HG03457 (cell line): ENCODE data around the gene KRT15.

Experiments
- ATAC-seq: cut with Tn5 transposase; IDR thresholded peaks from one replicate; pipeline ENCODE4 v1.9.1; 2021; ENCODE audit warnings: moderate number of reproducible peaks; ENCODE audit not compliant: unreplicated experiment

Gene KRT15

DNA sequence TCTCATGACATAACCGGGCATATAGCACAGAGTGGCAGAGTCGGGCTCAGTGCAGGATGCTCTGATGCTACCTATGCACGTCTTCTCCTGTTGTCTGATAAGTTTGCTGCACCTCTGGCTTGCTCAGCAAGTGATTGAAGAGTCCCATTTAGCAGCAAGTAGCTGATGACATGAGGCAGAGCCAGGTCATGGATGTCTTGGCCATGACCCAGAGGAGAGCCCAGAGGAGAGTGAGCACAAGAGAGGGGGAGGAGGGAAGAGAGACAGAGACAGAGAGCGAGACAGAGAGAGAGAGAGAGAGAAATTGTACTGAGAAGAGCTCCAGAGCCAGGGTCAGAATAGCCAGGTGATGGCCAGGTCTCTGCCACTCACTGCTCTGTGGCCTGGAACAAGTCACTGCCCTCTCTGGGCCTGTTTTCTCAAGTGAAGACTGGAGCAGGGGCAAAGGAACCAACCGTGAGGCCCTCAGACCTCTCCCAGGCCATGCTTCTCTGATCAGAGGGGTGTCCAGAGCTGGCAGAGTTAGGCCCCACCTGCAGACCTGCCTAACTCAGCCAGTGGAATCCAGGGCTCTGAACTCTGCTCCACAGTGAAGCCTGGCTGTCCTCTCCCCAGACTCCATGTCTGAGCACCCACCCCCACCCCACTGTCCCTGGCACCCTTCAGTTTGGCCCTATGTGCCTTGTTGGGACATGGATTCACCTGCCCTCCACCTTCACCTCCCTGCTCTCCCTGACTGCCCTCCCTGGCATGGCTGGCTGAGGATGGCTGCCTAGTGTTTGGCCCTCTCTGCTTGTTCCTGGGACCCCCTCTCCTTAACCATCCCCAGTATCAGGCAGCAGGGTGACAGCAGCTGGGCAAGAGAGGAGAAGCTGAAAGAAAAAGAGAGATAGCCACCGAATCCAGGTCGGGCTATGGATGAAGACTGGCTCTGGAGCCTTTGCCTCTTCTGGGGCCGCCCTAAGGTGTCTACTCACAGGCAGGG, 33.5 kb downstream of the KRT15 start:
- no peak for ATAC-seq

- ATAC-seq, result no peak
Measured at GRCh38 chr17:41483991-41484826, 34.5 kb downstream of the KRT15 start.

GRCh38 chr17:41483531-41483930, 35.2 kb downstream of the KRT15 start:
- no peak for ATAC-seq

DNA sequence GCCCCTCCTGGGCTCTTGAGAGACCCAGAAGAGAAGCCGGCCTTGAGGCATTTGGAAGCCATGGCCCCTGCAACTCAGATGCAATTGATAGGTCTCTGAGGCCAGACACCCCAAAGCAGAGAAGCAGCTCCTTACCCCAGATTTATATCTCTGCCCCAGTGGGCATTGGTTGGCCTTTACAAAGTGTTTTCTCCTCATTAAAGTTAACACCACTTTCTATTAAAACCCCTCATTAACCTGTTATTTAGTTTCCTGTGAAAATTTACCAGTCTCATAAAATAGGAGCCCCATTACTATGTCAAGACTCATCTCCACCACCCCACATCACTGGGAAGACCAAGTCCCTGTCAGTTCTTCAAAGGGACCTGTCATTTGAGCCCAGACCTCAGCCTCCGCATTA, 37.7 kb downstream of the KRT15 start, which contains the start of gene KRT35:
Gene KRT35, minus strand, starts transcription at position 116 of the 400 bp plus-strand sequence. Its CDS starts 54 bp downstream, at position 62.
- ATAC-seq, result no peak

DNA sequence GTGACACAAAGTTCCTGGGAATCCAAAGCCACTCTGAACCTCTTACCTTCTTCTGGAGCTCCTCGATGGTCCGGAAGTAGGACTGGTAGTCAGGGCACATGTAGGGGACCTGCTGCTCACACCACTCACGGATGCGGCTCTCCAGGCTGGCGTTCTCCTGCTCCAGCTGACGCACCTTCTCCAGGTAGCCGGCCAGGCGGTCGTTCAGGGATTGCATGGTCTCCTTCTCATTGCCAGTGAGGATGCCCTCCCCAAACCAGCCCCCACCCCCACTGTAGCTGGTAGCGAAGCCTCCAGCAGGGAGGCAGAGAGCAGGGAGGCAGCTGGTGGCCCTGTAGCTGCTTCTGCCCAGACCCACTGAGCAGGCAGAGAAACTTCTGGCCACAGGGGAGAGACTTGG, 38.1 kb downstream of the KRT15 start:
- no peak for ATAC-seq

DNA sequence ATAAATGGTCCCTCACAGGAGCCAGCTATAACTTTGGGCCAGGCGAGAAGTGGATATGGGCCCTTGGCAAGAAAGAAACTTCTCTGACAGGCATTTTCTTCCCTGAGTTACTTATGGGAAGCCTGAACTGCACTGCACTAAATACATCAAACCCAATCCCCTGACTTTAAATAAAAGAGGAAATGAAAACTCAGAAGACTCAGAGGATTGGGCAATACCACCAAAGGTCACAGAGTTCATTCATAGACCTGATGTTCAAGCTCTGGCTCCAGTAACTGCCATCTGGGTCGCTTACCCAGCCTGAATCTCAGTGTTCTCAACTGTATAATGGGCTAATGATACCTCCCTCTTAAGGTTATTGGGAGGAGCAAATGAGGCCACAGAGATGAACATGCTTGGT, 38.6 kb downstream of the KRT15 start:
- no peak for ATAC-seq

- no peak for ATAC-seq
Measured at GRCh38 chr17:41478237-41478636, 40.5 kb downstream of the KRT15 start.

DNA sequence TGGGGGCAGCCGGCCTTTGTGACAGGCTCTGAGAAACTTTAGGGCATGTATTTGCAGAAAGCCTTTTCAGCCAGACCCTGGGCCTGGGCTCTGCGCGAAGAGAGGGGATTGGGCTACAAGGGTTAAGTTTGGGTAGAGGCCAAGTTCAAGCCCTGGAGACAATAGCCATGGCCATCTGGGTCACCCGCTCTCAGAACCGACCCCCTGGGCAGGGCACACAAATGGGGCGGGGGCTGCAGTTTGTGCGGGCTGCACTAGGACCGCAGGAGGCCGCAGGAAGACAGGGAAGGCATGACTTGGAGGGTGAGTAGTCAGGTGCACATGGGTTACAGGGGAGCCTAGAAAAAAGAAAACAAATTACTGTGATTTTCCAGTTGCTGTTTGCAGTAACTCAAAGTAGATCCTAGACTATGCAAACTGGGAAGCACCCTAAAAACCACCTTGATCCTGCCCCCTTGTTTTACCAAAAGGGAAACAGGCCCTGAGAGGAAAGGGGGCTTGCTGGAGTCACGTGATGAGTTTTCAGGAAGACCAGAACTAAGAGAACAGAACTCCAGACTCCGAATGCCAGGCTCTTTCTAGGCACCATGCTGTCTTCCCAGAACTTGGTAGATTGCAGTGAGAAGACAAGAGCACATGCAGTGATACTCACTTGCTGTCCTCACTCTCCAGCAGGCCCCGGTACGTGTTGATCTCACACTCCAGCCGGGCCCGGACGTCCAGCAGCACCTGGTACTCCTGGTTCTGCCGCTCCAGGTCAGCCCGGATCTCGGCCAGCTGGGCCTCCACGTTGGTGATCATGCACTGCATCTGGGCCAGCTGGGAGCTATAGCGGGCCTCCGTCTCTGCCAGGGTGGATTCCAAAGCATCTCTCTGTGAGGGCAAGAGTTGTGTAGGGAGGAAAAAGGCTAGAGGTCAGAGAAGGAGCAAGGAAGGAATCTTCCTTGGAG, 41.5 kb downstream of the KRT15 start:
- no peak for ATAC-seq

- no peak for ATAC-seq
Measured at GRCh38 chr17:41475421-41475820, 43.3 kb downstream of the KRT15 start.

DNA sequence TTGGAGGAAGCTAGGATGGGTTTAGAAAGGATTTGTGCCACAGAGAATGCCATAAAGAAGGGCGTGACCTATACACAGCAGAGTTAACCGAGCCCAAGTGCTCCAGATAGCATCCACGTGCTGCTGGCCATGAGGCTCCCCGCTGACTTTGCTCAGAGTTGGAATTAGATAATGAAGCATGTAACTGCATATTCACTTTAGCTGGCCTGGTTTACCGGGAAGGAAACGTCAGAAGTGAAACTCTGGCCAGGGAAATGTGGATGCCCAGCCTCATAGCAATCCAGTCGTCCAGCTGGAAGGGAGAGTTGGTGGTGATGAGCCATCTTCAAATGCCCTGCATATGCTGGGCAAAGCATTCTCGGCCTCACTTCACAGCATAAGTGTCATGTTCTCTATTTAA, 43.8 kb downstream of the KRT15 start:
- no peak for ATAC-seq

GRCh38 chr17:41468346-41468745, 50.3 kb downstream of the KRT15 start:
- no peak for ATAC-seq

DNA sequence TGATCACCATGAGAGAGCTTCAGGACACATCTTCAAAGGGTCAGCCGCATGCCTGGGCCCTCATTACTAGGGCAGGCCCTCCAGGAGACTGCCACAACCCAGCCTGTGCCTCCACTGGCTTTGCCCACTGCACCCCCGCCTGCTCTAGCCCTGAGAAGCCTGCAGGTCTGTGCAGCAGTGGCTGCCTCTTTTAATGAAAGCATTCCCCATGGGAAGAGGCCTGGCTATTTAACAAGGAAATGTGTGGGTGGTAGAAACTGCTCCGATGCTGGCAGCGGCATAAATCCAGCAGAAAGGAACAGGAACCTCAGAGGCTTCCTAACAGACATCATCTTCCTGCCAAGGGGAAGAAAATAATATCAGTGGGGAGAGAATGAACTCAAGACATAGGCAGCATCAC, 51.1 kb downstream of the KRT15 start:
- no peak for ATAC-seq

- ATAC-seq, result no peak
Measured at GRCh38 chr17:41466988-41467387, 51.7 kb downstream of the KRT15 start, which contains the start of gene KRT32. KRT32 (minus strand) TSS chr17:41467386; CDS start chr17:41467325, 61 bp downstream.

GRCh38 chr17:41464682-41465081, 54.0 kb downstream of the KRT15 start:
- ATAC-seq, result no peak

DNA sequence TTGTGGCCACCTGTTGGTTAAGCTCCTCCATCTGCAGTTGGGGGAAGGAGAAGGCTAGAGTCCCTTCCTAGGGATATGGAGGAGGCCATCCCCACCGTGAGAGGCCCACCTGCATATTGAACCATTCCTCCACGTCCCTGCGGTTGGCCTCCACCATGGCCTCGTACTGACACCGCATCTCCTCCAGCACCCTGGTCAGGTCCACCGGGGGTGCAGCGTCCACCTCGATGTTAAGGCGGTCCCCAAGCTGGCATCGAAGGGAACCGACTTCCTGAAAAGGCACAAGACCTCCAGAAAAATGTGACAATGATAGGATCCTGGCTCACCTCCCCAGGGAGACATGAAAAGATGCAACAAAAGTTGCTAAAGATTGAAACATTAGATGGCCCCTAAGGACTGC, 54.5 kb downstream of the KRT15 start:
- no peak for ATAC-seq

GRCh38 chr17:41463746-41464145, 54.9 kb downstream of the KRT15 start:
- no peak for ATAC-seq
